H1 (cell line): ENCODE results near the gene P3H3. TPM values are rescaled to one million over a fixed set of nuclear protein-coding genes. Genes with fewer than 3 reads are reported as not detected.

Source experiments
- CTCF ChIA-PET: fragments of 300-600 bp; sonication (Branson Sonifier 250); formaldehyde crosslinking; loops from one replicate; lab custom pipeline; 2021; ENCODE audit not compliant: partially characterized antibody; lab: Charles Lee
- POLR2A ChIA-PET: fragments of 300-600 bp; sonication (Branson Sonifier 250); formaldehyde crosslinking; loops from one replicate; lab custom pipeline; 2021; ENCODE audit warnings: inconsistent platforms; ENCODE audit not compliant: partially characterized antibody; lab: Charles Lee
- DNase-seq, 2 experiments: peaks; one replicate each; pipeline versions ENCODE4 v3.0.0 to v3.0.0-alpha.2; 2010 to 2022; ENCODE audit warnings: low spot score in 2 of 2, low read depth in 1 of 2, mixed read lengths in 1 of 2
- FAIRE-seq: peaks from 2 replicates; lab custom pipeline; 2011; peaks lifted over from hg19 to GRCh38; lab: Jason Lieb, UNC
- H2AFZ ChIP-seq: 2 replicates; pipeline ENCODE4 v1.8.1; 2012; ENCODE audit warnings: low read length, inconsistent platforms
- H2AK5ac ChIP-seq: 2 replicates; pipeline ENCODE4 v1.6.1; 2013; ENCODE audit warnings: low read depth, low read length
- H2BK120ac ChIP-seq: replicated peaks from 2 replicates; pipeline ENCODE3; 2013; ENCODE audit warnings: low read depth, low read length, inconsistent platforms
- H2BK12ac ChIP-seq: 2 replicates; pipeline ENCODE4 v1.6.1; 2013; ENCODE audit warnings: low read depth, low read length
- H2BK15ac ChIP-seq: 2 replicates; pipeline ENCODE4 v1.6.1; 2013; ENCODE audit warnings: low read length
- H2BK20ac ChIP-seq: 2 replicates; pipeline ENCODE4 v1.6.1; 2013; ENCODE audit warnings: low read length
- H2BK5ac ChIP-seq: 2 replicates; pipeline ENCODE4 v1.6.1; 2013; ENCODE audit warnings: low read depth, low read length
- H3K14ac ChIP-seq: 2 replicates; pipeline ENCODE4 v1.6.1; 2013; ENCODE audit warnings: inconsistent platforms; ENCODE audit not compliant: insufficient read length
- H3K18ac ChIP-seq: 2 replicates; pipeline ENCODE4 v1.6.1; 2013; ENCODE audit warnings: low read length; ENCODE audit errors: extremely low read depth
- H3K23ac ChIP-seq: 2 replicates; pipeline ENCODE4 v1.6.1; 2013; ENCODE audit warnings: inconsistent platforms; ENCODE audit not compliant: insufficient read length
- H3K23me2 ChIP-seq: 2 replicates; pipeline ENCODE4 v1.6.1; 2013; ENCODE audit warnings: low read depth, low read length
- H3K27ac ChIP-seq: 2 replicates; pipeline ENCODE4 v1.6.1; 2011; ENCODE audit warnings: low read depth, low read length, inconsistent platforms
- H3K27me3 ChIP-seq, 4 experiments: replicated peaks in 1 of 4; 1 replicate in 1 of 4; 2 replicates in 3 of 4; pipeline versions ENCODE4 v1.6.1 to v1.8.1; 2011 to 2013; ENCODE audit warnings: low read length in 3 of 4, mild to moderate bottlenecking in 3 of 4, inconsistent platforms in 2 of 4, mixed read lengths in 2 of 4, moderate library complexity in 1 of 4; ENCODE audit not compliant: control insufficient read depth in 3 of 4, insufficient read depth in 3 of 4; ENCODE audit errors: extremely low read depth in 1 of 4
- H3K36me3 ChIP-seq, 4 experiments: 2 replicates each; pipeline versions ENCODE4 v1.6.1 to v1.8.1; 2011 to 2013; ENCODE audit warnings: mild to moderate bottlenecking in 4 of 4, low read length in 3 of 4, moderate library complexity in 2 of 4, control low read depth in 1 of 4, inconsistent platforms in 1 of 4; ENCODE audit not compliant: insufficient read depth in 4 of 4, control insufficient read depth in 2 of 4
- H3K4ac ChIP-seq: replicated peaks from 2 replicates; pipeline ENCODE3; 2013; ENCODE audit warnings: low read length, low read depth, mixed read lengths, inconsistent platforms; ENCODE audit not compliant: insufficient read length
- H3K4me1 ChIP-seq, 4 experiments: replicated peaks in 1 of 4; 1 replicate in 1 of 4; 2 replicates in 3 of 4; pipeline versions ENCODE4 v1.6.1 to v1.8.1; 2011 to 2013; ENCODE audit warnings: low read length in 3 of 4, inconsistent platforms in 2 of 4, mixed read lengths in 1 of 4; ENCODE audit not compliant: insufficient read depth in 4 of 4, control insufficient read depth in 3 of 4
- H3K4me2 ChIP-seq, 2 experiments: 2 replicates each; pipeline versions ENCODE4 v1.6.1 to v1.8.1; 2011 to 2013; ENCODE audit warnings: low read depth in 2 of 2, low read length in 2 of 2, control low read depth in 1 of 2, inconsistent platforms in 1 of 2, mild to moderate bottlenecking in 1 of 2; ENCODE audit not compliant: insufficient read depth in 1 of 2
- H3K4me3 ChIP-seq, 4 experiments: fragments of 200-600, 300-600 bp in 1 of 4; sonication (generic), shearing (Covaris generic), sonication (Bioruptor Twin) in 1 of 4; 2 replicates each; pipeline versions ENCODE4 v1.5.1 to v1.8.1; 2011 to 2016; ENCODE audit warnings: low read length in 4 of 4, low read depth in 3 of 4, control low read depth in 2 of 4, inconsistent platforms in 2 of 4, mild to moderate bottlenecking in 2 of 4, mixed read lengths in 1 of 4, moderate library complexity in 1 of 4; ENCODE audit not compliant: insufficient read depth in 2 of 4; ENCODE audit errors: extremely low read depth in 1 of 4
- H3K56ac ChIP-seq: replicated peaks from 2 replicates; pipeline ENCODE3; 2013; ENCODE audit warnings: low read depth, mild to moderate bottlenecking, mixed read lengths, low read length, inconsistent platforms; ENCODE audit not compliant: insufficient read length
- H3K79me1 ChIP-seq: 2 replicates; pipeline ENCODE4 v1.6.1; 2013; ENCODE audit warnings: low read depth, low read length, control low read depth
- H3K79me2 ChIP-seq, 2 experiments: 2 replicates each; pipeline versions ENCODE4 v1.6.1 to v1.8.1; 2012 to 2013; ENCODE audit warnings: low read length in 2 of 2, mild to moderate bottlenecking in 2 of 2, inconsistent platforms in 1 of 2; ENCODE audit not compliant: insufficient read depth in 2 of 2, control insufficient read depth in 1 of 2
- H3K9ac ChIP-seq, 4 experiments: replicated peaks in 1 of 4; 1 replicate in 1 of 4; 2 replicates in 3 of 4; pipeline versions ENCODE4 v1.6.1 to v1.8.1; 2011 to 2013; ENCODE audit warnings: low read depth in 3 of 4, low read length in 3 of 4, control low read depth in 2 of 4, mild to moderate bottlenecking in 2 of 4, moderate library complexity in 2 of 4, inconsistent platforms in 1 of 4; ENCODE audit errors: extremely low read depth in 1 of 4
- H3K9me3 ChIP-seq, 2 experiments: 2 replicates each; pipeline versions ENCODE4 v1.6.1 to v1.8.1; 2012 to 2013; ENCODE audit warnings: mild to moderate bottlenecking in 2 of 2, moderate library complexity in 2 of 2, control low read depth in 1 of 2, inconsistent platforms in 1 of 2, low read depth in 1 of 2, low read length in 1 of 2, mixed read lengths in 1 of 2; ENCODE audit not compliant: insufficient read depth in 2 of 2
- H4K20me1 ChIP-seq, 2 experiments: replicated peaks in 1 of 2; 2 replicates each; pipeline versions ENCODE3 to v1.8.1; 2011 to 2013; ENCODE audit warnings: inconsistent platforms in 2 of 2, low read length in 2 of 2, mild to moderate bottlenecking in 1 of 2; ENCODE audit not compliant: insufficient read depth in 2 of 2, control insufficient read depth in 1 of 2
- H4K5ac ChIP-seq: 2 replicates; pipeline ENCODE4 v1.6.1; 2013; ENCODE audit warnings: low read length, low read depth, mixed read lengths, inconsistent platforms; ENCODE audit not compliant: insufficient read length
- H4K8ac ChIP-seq: 2 replicates; pipeline ENCODE4 v1.8.0; 2013; ENCODE audit warnings: mild to moderate bottlenecking, moderate library complexity, low read length, inconsistent platforms; ENCODE audit not compliant: insufficient read depth; ENCODE audit errors: extremely low read depth
- H4K91ac ChIP-seq: replicated peaks from 2 replicates; pipeline ENCODE3; 2013; ENCODE audit warnings: low read length, mixed read lengths, inconsistent platforms; ENCODE audit not compliant: insufficient read length
- BRCA1 ChIP-seq: IDR thresholded peaks from 2 replicates; pipeline ENCODE4 v1.6.1; 2012; ENCODE audit warnings: low read depth, low read length, improper control_type of control experiment
- POU5F1 ChIP-seq: IDR thresholded peaks from 2 replicates; pipeline ENCODE4 v1.6.1; 2011; ENCODE audit warnings: low read depth, mild to moderate bottlenecking, low read length, moderate library complexity
- RNF2 ChIP-seq: fragments of 200-900, 300-1000 bp; sonication (generic); IDR thresholded peaks from 2 replicates; pipeline ENCODE4 v1.7.1; 2016; ENCODE audit warnings: borderline replicate concordance, low read depth, mild to moderate bottlenecking, antibody characterized with exemption, low read length; ENCODE audit not compliant: poor library complexity, severe bottlenecking; ENCODE audit errors: missing control alignments
- TAF7 ChIP-seq: optimal IDR thresholded peaks from 2 replicates; pipeline ENCODE3; 2011; ENCODE audit warnings: low read depth, mild to moderate bottlenecking, inconsistent platforms, low read length, moderate library complexity, borderline replicate concordance
- TCF12 ChIP-seq: IDR thresholded peaks from 2 replicates; pipeline ENCODE4 v1.6.1; 2011; ENCODE audit warnings: low read depth, mild to moderate bottlenecking, low read length
- TEAD4 ChIP-seq: IDR thresholded peaks from 2 replicates; pipeline ENCODE4 v1.6.1; 2012; ENCODE audit warnings: low read depth, low read length, inconsistent platforms, mixed read lengths
- WGBS, 2 experiments: shearing (Covaris generic) in 1 of 2; methylation state at CpG; one replicate each; pipeline versions ENCODE4 v1.1.6 to v1.1.7; 2013 to 2015; ENCODE audit warnings: low lambda C conversion rate in 2 of 2, mixed read lengths in 2 of 2, inconsistent platforms in 1 of 2, low coverage in 1 of 2, missing lambda C conversion rate in 1 of 2; ENCODE audit not compliant: insufficient replicate concordance in 2 of 2, insufficient coverage in 1 of 2, insufficient read length in 1 of 2; ENCODE audit errors: extremely low coverage in 1 of 2, missing lambda C conversion rate in 1 of 2; 5-methylcytosine and 5-hydroxymethylcytosine counted together
- polyA plus RNA-seq, 7 experiments: library from polyadenylated mRNA; depleted of rRNA in 3 of 7; stranded (reverse) in 5 of 7; unstranded in 2 of 7; fragments of >200 nt in 5 of 7; fragments of 200-250 nt in 2 of 7; gene quantifications; 1 replicate in 5 of 7; 2 replicates in 1 of 7; 4 replicates in 1 of 7; pipeline versions ENCODE4 v1.2.1 to v1.2.3, GENCODE V29; 2011 to 2013; ENCODE audit warnings: missing spikeins in 2 of 7, mixed read lengths in 2 of 7
- total RNA-seq: library from RNA; stranded (reverse); fragmentation: NEBNext Ultra II Directional; extraction: Animal tissue kit (Norgen Biotek cat#: 25700); gene quantifications from 2 replicates; pipeline ENCODE4 v1.2.1, GENCODE V29; 2021
- TF ChIP-seq, protein P1 (sequence below), 3 experiments: IDR thresholded peaks; 1 replicate in 2 of 3; 2 replicates in 1 of 3; pipeline versions ENCODE4 v1.5.1 to v1.6.1; 2011; ENCODE audit warnings: low read length in 3 of 3, mild to moderate bottlenecking in 3 of 3, inconsistent platforms in 2 of 3, low read depth in 1 of 3, moderate library complexity in 1 of 3; ENCODE audit not compliant: insufficient read depth in 1 of 3; ENCODE audit errors: control extremely low read depth in 1 of 3
- TF ChIP-seq, protein P2 (sequence below): IDR thresholded peaks from 2 replicates; pipeline ENCODE4 v1.6.1; 2012; ENCODE audit warnings: inconsistent platforms

P3H3 gene
- total and polyA plus RNA-seq, 2 of the 8 experiments (the other 6 are each of a cell fraction or from before 2014, with no cell fraction given) = 22.9 to 43.5 TPM

DNA sequence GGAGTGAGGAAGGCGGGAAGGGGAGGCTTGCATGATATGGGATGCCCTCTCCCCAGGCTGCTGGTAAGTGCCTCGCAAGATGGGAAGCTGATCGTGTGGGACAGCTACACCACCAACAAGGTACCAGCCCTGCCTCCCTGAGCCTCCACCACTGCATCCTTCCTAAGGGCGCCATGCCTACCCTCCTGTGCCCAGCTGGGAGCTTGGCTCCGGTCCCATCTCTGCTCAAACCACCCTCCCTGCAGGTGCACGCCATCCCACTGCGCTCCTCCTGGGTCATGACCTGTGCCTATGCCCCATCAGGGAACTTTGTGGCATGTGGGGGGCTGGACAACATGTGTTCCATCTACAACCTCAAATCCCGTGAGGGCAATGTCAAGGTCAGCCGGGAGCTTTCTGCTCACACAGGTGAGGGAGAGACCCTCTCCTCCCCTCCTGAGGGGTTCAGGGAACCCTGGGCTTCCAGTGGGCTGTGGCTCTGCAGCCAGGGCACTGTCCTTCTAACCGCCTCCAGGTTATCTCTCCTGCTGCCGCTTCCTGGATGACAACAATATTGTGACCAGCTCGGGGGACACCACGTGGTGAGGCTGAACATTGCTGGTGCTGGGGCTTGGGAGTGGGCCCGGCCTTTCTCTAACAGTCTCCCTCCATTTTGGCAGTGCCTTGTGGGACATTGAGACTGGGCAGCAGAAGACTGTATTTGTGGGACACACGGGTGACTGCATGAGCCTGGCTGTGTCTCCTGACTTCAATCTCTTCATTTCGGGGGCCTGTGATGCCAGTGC, 15.1 kb downstream of the P3H3 start:
- Histone ChIP-seq H2BK20ac (no peak overlapping the region), H2BK15ac (no peak overlapping the region), H3K4ac (no peak overlapping the region), H4K91ac (no peak overlapping the region), H4K8ac (no peak overlapping the region), H3K9me3 (no peaks in the 10 kb centered on the region), H2BK5ac (no peak overlapping the region), H3K36me3 (peaks cover 17 to 57% (median 44%) of the 10 kb centered on the region in 4 experiments), H4K20me1 (peaks cover 4 to 6% of the 10 kb centered on the region in 2 experiments), H2AK5ac (no peak overlapping the region), H2BK12ac (no peak overlapping the region), H3K4me2 (no peak overlapping the region), H3K18ac (no peak overlapping the region), H3K4me3 (no peak overlapping the region), H3K4me1 (peaks cover 0 to 3% (median 2%) of the 10 kb centered on the region in 4 experiments; a peak in 1 of 7 replicates), H3K79me1 (peaks cover 2% of the 10 kb centered on the region), H4K5ac (no peak overlapping the region), H2AFZ (no peak overlapping the region), H3K9ac (no peak overlapping the region), H3K23ac (no peak overlapping the region), H3K23me2 (peaks cover 2% of the 10 kb centered on the region; the same call in 1 of the 2 replicates), H3K14ac (no peak overlapping the region), H2BK120ac (no peak overlapping the region), H3K56ac (no peak overlapping the region), H3K79me2 (no peaks in the 10 kb centered on the region), H3K27me3 (no peaks in the 10 kb centered on the region), H3K27ac (no peak overlapping the region)
- FAIRE-seq (no peak), DNase-seq (no peak)
- POLR2A ChIA-PET = interaction anchor here (0.7 to 27.1 kb wide), 10 partner anchors 2 to 309 kb away, joined by 3 to 588 read pairs (median 6); partner anchors contain the start of genes C12orf57, CDCA3, GAPDH and GNB3
- CTCF ChIA-PET = interaction anchor here (0.6 to 21.4 kb wide), 7 partner anchors 4 to 114 kb away, joined by 3 to 292 read pairs (median 4); partner anchors contain the start of genes CDCA3, GNB3, MLF2 and P3H3
- 81% methylated on average over 15 of the region's 16 CpGs; no CpG with 5 or more reads in 1 of the 2 experiments for WGBS, 2 experiments
- TF ChIP-seq, protein P1, sequence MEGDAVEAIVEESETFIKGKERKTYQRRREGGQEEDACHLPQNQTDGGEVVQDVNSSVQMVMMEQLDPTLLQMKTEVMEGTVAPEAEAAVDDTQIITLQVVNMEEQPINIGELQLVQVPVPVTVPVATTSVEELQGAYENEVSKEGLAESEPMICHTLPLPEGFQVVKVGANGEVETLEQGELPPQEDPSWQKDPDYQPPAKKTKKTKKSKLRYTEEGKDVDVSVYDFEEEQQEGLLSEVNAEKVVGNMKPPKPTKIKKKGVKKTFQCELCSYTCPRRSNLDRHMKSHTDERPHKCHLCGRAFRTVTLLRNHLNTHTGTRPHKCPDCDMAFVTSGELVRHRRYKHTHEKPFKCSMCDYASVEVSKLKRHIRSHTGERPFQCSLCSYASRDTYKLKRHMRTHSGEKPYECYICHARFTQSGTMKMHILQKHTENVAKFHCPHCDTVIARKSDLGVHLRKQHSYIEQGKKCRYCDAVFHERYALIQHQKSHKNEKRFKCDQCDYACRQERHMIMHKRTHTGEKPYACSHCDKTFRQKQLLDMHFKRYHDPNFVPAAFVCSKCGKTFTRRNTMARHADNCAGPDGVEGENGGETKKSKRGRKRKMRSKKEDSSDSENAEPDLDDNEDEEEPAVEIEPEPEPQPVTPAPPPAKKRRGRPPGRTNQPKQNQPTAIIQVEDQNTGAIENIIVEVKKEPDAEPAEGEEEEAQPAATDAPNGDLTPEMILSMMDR (IDR thresholded peaks at IDR 0.05; ENCODE audit: control extremely low read depth in 1 of 3, insufficient read depth in 1 of 3, low read depth in 1 of 3, low read length in 3 of 3) = peak in 2 of 3 experiments; percentile 22 to 26; a peak in 2 of 4 replicates
- TF ChIP-seq POU5F1 (no peak), TAF7 (no peak), TEAD4 (no peak), TCF12 (no peak), RNF2 (no peak), BRCA1 (no peak)
- TF ChIP-seq, protein P2, sequence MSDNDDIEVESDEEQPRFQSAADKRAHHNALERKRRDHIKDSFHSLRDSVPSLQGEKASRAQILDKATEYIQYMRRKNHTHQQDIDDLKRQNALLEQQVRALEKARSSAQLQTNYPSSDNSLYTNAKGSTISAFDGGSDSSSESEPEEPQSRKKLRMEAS = peak; percentile 56
